HepG2 (cell line): ENCODE data around the gene LMNA. TPM values are rescaled to one million over a fixed set of nuclear protein-coding genes. Genes with fewer than 3 reads are reported as not detected.

Experiments
- ATAC-seq: fragments of 200-7000 bp; cut with Tn5 transposase; 3 replicates; pipeline ENCODE4 v1.9.1; 2020; ENCODE audit warnings: mild to moderate bottlenecking, moderate library complexity
- BruUV-seq: library from RNA; stranded (reverse); fragments of 400-500 nt; replicated peaks from 2 replicates; lab custom pipeline; 2021; lab: Mats Ljungman, UMichigan
- CTCF ChIA-PET: fragments of 300-600 bp; formaldehyde crosslinking; extraction: SDS; loops from one replicate; lab custom pipeline; 2021; ENCODE audit warnings: low total read pairs, inconsistent platforms, low intra/inter-chr PET ratio; lab: Yijun Ruan, JAX
- POLR2A ChIA-PET: fragments of 350-600 bp; sonication (Branson Sonifier 250); formaldehyde crosslinking; loops from one replicate; lab custom pipeline; 2020; ENCODE audit warnings: antibody characterized with exemption, inconsistent platforms; lab: Yijun Ruan, JAX
- DNase-seq: peaks from one replicate; pipeline ENCODE4 v3.0.0-alpha.2; 2015; ENCODE audit warnings: low spot score
- FAIRE-seq: peaks from 3 replicates; lab custom pipeline; 2011; peaks lifted over from hg19 to GRCh38; lab: Jason Lieb, UNC
- H2AFZ ChIP-seq: one replicate; pipeline ENCODE4 v1.6.1; 2011; ENCODE audit warnings: low read length, inconsistent platforms
- H3K27ac ChIP-seq: fragments of 300-600 bp; 3 replicates; pipeline ENCODE4 v1.8.0; 2011; ENCODE audit warnings: mixed run types, mild to moderate bottlenecking, mixed read lengths, low read length, inconsistent platforms; ENCODE audit not compliant: insufficient read depth; ENCODE audit errors: extremely low read length
- H3K27me3 ChIP-seq, 2 experiments: fragments of 200-600 bp in 1 of 2; 2 replicates in 1 of 2; 3 replicates in 1 of 2; pipeline versions ENCODE4 v1.6.0 to v1.8.0; 2011; ENCODE audit warnings: low read length in 2 of 2, mild to moderate bottlenecking in 2 of 2, moderate library complexity in 2 of 2, inconsistent platforms in 1 of 2; ENCODE audit not compliant: insufficient read depth in 2 of 2, control insufficient read depth in 1 of 2
- H3K36me3 ChIP-seq, 2 experiments: fragments of 200-600 bp in 1 of 2; replicated peaks in 1 of 2; 2 replicates in 1 of 2; 3 replicates in 1 of 2; pipeline versions ENCODE4 v1.5.1 to v1.8.0; 2011; ENCODE audit warnings: low read length in 2 of 2, inconsistent platforms in 1 of 2; ENCODE audit not compliant: insufficient read depth in 2 of 2, control insufficient read depth in 1 of 2
- H3K4me1 ChIP-seq: 2 replicates; pipeline ENCODE4 v1.5.1; 2012; ENCODE audit warnings: low read length, inconsistent platforms; ENCODE audit not compliant: insufficient read depth
- H3K4me2 ChIP-seq: 2 replicates; pipeline ENCODE4 v1.6.0; 2011; ENCODE audit warnings: low read depth, low read length, inconsistent platforms
- H3K4me3 ChIP-seq, 3 experiments: fragments of 200-600 bp in 1 of 3; sonication (generic), shearing (Covaris generic) in 1 of 3; replicated peaks in 1 of 3; 2 replicates each; pipeline ENCODE4 v1.5.1; 2011 to 2016; ENCODE audit warnings: low read length in 3 of 3, inconsistent platforms in 2 of 3, low read depth in 2 of 3, mild to moderate bottlenecking in 2 of 3, control low read depth in 1 of 3, mixed read lengths in 1 of 3; ENCODE audit not compliant: insufficient read depth in 1 of 3
- H3K79me2 ChIP-seq: one replicate; pipeline ENCODE4 v1.6.1; 2011; ENCODE audit warnings: low read length, inconsistent platforms; ENCODE audit not compliant: insufficient read depth
- H3K9ac ChIP-seq: 2 replicates; pipeline ENCODE4 v1.6.0; 2011; ENCODE audit warnings: mild to moderate bottlenecking, low read depth, low read length, inconsistent platforms; ENCODE audit not compliant: insufficient read depth
- H3K9me3 ChIP-seq: 2 replicates; pipeline ENCODE4 v1.5.1; 2012; ENCODE audit warnings: mild to moderate bottlenecking, low read length
- H4K20me1 ChIP-seq: 2 replicates; pipeline ENCODE4 v1.6.0; 2011; ENCODE audit warnings: inconsistent platforms, mild to moderate bottlenecking, low read length, moderate library complexity; ENCODE audit not compliant: insufficient read depth
- FOSL2 ChIP-seq: sonication (generic); formaldehyde crosslinking; IDR thresholded peaks from 2 replicates; pipeline ENCODE4 v1.4.0; 2020; ENCODE audit warnings: missing genetic modification reagents
- GABPB1 ChIP-seq: IDR thresholded peaks from 2 replicates; pipeline ENCODE4 v1.6.1; 2016; ENCODE audit warnings: mild to moderate bottlenecking, missing genetic modification reagents, moderate library complexity, missing compliant biosample characterization
- GFI1 ChIP-seq: sonication (generic); formaldehyde crosslinking; IDR thresholded peaks from 2 replicates; pipeline ENCODE4 v1.5.0; 2020; ENCODE audit warnings: missing genetic modification reagents, mild to moderate bottlenecking, borderline replicate concordance
- KLF16 ChIP-seq, 2 experiments: sonication (generic) in 1 of 2; formaldehyde crosslinking in 1 of 2; IDR thresholded peaks; 2 replicates each; pipeline versions ENCODE4 v1.6.1 to v1.8.0; 2016 to 2023; ENCODE audit warnings: missing genetic modification reagents in 2 of 2, missing compliant biosample characterization in 1 of 2
- LCORL ChIP-seq, 2 experiments: fragments of 450-650 bp in 1 of 2; sonication (generic) in 1 of 2; formaldehyde crosslinking in 1 of 2; IDR thresholded peaks; 2 replicates each; pipeline versions ENCODE4 v1.5.0 to v1.6.1; 2017 to 2020; ENCODE audit warnings: antibody characterized with exemption in 1 of 2, missing genetic modification reagents in 1 of 2
- PCBP1 ChIP-seq: fragments of 200-400 bp; formaldehyde crosslinking; IDR thresholded peaks from 2 replicates; pipeline ENCODE4 v1.6.1; 2017; ENCODE audit warnings: mild to moderate bottlenecking, low read depth, low read length, borderline replicate concordance
- REXO4 ChIP-seq: sonication (generic); formaldehyde crosslinking; IDR thresholded peaks from 2 replicates; pipeline ENCODE4 v1.8.0; 2022; ENCODE audit warnings: missing genetic modification reagents, mild to moderate bottlenecking, borderline replicate concordance
- SAP130 ChIP-seq: IDR thresholded peaks from 2 replicates; pipeline ENCODE4 v1.6.1; 2016; ENCODE audit warnings: low read depth
- SUZ12 ChIP-seq: fragments of 150-350 bp; IDR thresholded peaks from 2 replicates; pipeline ENCODE4 v1.6.1; 2014; ENCODE audit warnings: low read depth, low read length
- ZEB1 ChIP-seq: IDR thresholded peaks from 2 replicates; pipeline ENCODE4 v1.6.1; 2012; ENCODE audit warnings: mild to moderate bottlenecking, low read depth, inconsistent platforms; ENCODE audit not compliant: insufficient replicate concordance
- ZNF468 ChIP-seq: sonication (generic); formaldehyde crosslinking; IDR thresholded peaks from 2 replicates; pipeline ENCODE4 v1.8.0; 2022; ENCODE audit warnings: mild to moderate bottlenecking, moderate library complexity, missing genetic modification reagents
- ZNF678 ChIP-seq: sonication (generic); formaldehyde crosslinking; IDR thresholded peaks from 2 replicates; pipeline ENCODE4 v1.4.0; 2020; ENCODE audit warnings: mild to moderate bottlenecking, missing genetic modification reagents
- WGBS: methylation state at CpG from one replicate; pipeline ENCODE4 v1.1.6; 2017; ENCODE audit warnings: low lambda C conversion rate; 5-methylcytosine and 5-hydroxymethylcytosine counted together
- in situ Hi-C: cut with HindIII; loops from 2 replicates; pipeline ENCODE4 v1.10.0; 2017; ENCODE audit warnings: low pct_unique_long_range_greater_than_20kb; ENCODE audit not compliant: extremely low pct_ligation_motif_present
- intact Hi-C: fragments of 100-400 bp; cut with micrococcal nuclease; formaldehyde crosslinking; loops from one replicate; pipeline ENCODE4 v1.10.0; 2022; ENCODE audit not compliant: unreplicated experiment
- polyA plus RNA-seq, 8 experiments: library from polyadenylated mRNA; depleted of rRNA in 3 of 8; stranded (reverse) in 7 of 8; unstranded in 1 of 8; fragments of >200 nt; fragmentation: Illumina TruSeq in 4 of 8; extraction: Trizol in 4 of 8; gene quantifications; 2 replicates each; pipeline versions ENCODE4 v1.2.1 to v1.2.3, GENCODE V29; 2011 to 2016; ENCODE audit warnings: low read depth in 4 of 8, missing spikeins in 1 of 8, mixed read lengths in 1 of 8; ENCODE audit not compliant: insufficient read depth in 1 of 8
- total RNA-seq, 5 experiments: library from RNA; depleted of rRNA; stranded (reverse); fragments of >200 nt; fragmentation: Illumina TruSeq; extraction: Trizol; gene quantifications; 2 replicates each; pipeline ENCODE4 v1.2.3, GENCODE V29; 2016; ENCODE audit warnings: low read depth in 1 of 5
- TF ChIP-seq, protein P1 (sequence below): sonication (generic); formaldehyde crosslinking; IDR thresholded peaks from 2 replicates; pipeline ENCODE4 v1.4.0; 2020; ENCODE audit warnings: missing genetic modification reagents, borderline replicate concordance

Gene LMNA
- total and polyA plus RNA-seq, 2 of the 13 experiments (the other 11 are each of a cell fraction or from before 2014, with no cell fraction given) = 107 to 225 TPM

DNA sequence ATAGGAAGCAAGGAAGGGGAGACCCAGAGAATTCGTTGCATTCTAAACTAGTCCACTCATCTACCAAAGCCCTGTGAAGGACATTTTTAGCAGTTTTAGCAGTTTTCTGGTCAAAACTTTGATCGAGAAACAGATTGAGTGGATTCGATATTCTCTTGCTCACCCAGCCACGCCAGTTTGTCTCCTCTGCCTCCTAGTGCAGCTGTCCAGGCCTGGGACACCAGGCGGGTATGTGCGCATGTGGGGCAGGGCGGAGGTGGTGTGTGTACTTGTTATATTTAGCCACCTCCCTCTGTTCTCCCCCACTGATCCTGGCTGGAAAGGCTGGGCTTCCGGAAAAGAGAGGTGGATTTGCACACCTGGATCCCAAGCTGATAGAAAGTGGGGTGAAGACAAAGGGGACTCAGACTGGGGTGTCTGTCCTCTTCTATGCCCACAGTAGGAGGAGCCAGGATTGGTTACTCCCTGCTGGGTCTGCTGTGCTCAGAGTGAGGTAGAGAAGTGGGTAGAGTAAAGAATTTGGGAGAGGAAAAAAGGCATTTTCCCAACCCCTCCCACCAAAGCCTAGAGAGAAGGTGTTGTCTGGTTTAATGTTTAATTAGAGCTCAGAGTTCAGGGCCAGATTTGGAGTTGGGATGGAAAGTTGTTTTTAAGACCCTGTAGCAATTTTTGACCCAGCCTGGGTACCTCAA, 3.8 kb downstream of the LMNA start (continued):
- TF ChIP-seq, protein P1, sequence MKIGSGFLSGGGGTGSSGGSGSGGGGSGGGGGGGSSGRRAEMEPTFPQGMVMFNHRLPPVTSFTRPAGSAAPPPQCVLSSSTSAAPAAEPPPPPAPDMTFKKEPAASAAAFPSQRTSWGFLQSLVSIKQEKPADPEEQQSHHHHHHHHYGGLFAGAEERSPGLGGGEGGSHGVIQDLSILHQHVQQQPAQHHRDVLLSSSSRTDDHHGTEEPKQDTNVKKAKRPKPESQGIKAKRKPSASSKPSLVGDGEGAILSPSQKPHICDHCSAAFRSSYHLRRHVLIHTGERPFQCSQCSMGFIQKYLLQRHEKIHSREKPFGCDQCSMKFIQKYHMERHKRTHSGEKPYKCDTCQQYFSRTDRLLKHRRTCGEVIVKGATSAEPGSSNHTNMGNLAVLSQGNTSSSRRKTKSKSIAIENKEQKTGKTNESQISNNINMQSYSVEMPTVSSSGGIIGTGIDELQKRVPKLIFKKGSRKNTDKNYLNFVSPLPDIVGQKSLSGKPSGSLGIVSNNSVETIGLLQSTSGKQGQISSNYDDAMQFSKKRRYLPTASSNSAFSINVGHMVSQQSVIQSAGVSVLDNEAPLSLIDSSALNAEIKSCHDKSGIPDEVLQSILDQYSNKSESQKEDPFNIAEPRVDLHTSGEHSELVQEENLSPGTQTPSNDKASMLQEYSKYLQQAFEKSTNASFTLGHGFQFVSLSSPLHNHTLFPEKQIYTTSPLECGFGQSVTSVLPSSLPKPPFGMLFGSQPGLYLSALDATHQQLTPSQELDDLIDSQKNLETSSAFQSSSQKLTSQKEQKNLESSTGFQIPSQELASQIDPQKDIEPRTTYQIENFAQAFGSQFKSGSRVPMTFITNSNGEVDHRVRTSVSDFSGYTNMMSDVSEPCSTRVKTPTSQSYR (CRISPR knock-in tag) = peak; percentile 45; the same call in 1 of the 2 replicates
- TF ChIP-seq LCORL (IDR thresholded peaks at IDR 0.05) (no peak), LCORL (CRISPR knock-in tag; IDR thresholded peaks at IDR 0.05) (peak; percentile 98), GFI1 (CRISPR knock-in tag) (peak; percentile 65; the same call in 1 of the 2 replicates)

DNA sequence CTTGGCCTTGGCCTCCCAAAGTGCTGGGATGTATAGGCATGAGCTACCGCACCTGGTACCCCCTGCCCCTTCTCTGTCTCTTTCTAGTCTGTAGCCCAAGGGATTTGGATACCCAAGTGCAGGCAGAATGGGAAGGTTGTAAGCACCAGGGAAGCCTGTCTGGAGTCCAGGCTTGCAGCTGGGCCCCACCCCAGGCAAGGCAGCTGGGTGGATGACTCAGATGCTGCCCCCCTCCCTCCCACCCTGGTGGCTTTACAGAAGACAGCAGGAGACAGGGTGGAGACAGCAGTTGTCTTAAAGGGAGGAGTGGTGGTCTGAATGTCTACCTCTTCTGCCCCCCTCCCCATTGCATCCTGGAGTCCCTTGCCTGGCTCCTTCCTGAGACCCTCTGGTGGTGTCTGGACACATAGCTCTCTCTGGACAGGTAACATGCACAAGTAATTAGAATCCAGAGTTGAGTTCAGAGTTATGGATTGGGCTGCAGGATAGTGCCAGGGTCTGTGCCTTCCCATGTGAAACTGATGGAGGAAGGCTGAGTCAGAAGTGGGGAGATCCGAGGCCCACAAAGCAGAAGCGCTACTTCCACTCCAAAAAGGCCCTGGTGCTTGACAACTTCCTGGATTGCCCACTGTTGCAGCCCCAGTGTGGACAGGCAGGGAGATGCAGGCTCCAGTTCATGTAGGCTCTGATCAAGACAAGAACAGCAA, 5.1 kb downstream of the LMNA start:
- H3K79me2 ChIP-seq = peaks cover 95% of the 10 kb centered on the region
- CTCF ChIA-PET = no interaction called here
- in situ Hi-C loops = no loop called here
- TF ChIP-seq SUZ12 = no peak
- TF ChIP-seq ZEB1 = no peak
- TF ChIP-seq REXO4 = no peak
- peak; percentile 52 for TF ChIP-seq SAP130 (CRISPR knock-in tag)
- no peak for TF ChIP-seq ZNF468 (CRISPR knock-in tag)
- peak; percentile 90 for TF ChIP-seq FOSL2 (CRISPR knock-in tag)
- TF ChIP-seq GABPB1 = 0 out of 2 replicates have a peak, but pooled peaks have one; percentile 31
- TF ChIP-seq, protein P1 (CRISPR knock-in tag) = no peak
- 0 out of 4 replicates have a peak, but pooled peaks of 1 of the 2 experiments have one; percentile 16 for TF ChIP-seq KLF16 (CRISPR knock-in tag; IDR thresholded peaks at IDR 0.05)
- TF ChIP-seq PCBP1 = no peak
- TF ChIP-seq ZNF678 (CRISPR knock-in tag) = no peak

More for the DNA sequence above, 5.1 kb downstream of the LMNA start:
- Histone ChIP-seq H3K27me3 (no peaks in the 10 kb centered on the region; a peak in 1 of 5 replicates), H3K4me2 (peak overlapping the region; percentile 68), H2AFZ (no peak overlapping the region), H3K9me3 (no peaks in the 10 kb centered on the region), H3K36me3 (peaks cover 0 to 7% of the 10 kb centered on the region in 2 experiments; a peak in 4 of 5 replicates), H3K4me3 (peak overlapping the region in 1 of 3 experiments; percentile 38; a peak in 2 of 6 replicates), H3K9ac (peak overlapping the region; percentile 48), H3K27ac (peak overlapping the region; percentile 91), H3K4me1 (peaks cover 85% of the 10 kb centered on the region), H4K20me1 (peaks cover 6% of the 10 kb centered on the region; the same call in 1 of the 2 replicates)
- no peak for DNase-seq
- WGBS = 66% methylated on average over 3 of the region's 3 CpGs
- no TSS peak for BruUV-seq
- no peak for ATAC-seq
- intact Hi-C loops = no loop called here
- POLR2A ChIA-PET = interaction anchor here (1.0 to 4.8 kb wide), 7 partner anchors 9 to 218 kb away, joined by 3 to 108 read pairs (median 7); partner anchors contain the start of genes CCT3, MEX3A, PMF1 and TSACC
- FAIRE-seq = no peak
